NCI-H2196 treated with DMSO at 0.1 percent for 48 hours (cell line): ENCODE results near the gene KCTD14.
"Not testable (repeated sequence)": the region's sequence is repeated elsewhere in the genome, so short reads cannot be mapped to it uniquely, and the experiment has no call there.

Experiments used
- DNase-seq: peaks from one replicate; lab custom pipeline; 2025; ENCODE audit not compliant: unreplicated experiment; lab: John Stamatoyannopoulos, UW

KCTD14 gene

GRCh38 chr11:78048561-78048960 lies 25.5 kb upstream of the KCTD14 start:
- DNase-seq: no peak

GRCh38 chr11:78046486-78046854 lies 23.4 kb upstream of the KCTD14 start:
- no peak for DNase-seq

GRCh38 chr11:78045851-78046485 lies 22.9 kb upstream of the KCTD14 start:
- peak; percentile 59 for DNase-seq

- DNase-seq: no peak
Observed at GRCh38 chr11:78044706-78045105, 21.6 kb upstream of the KCTD14 start.

- DNase-seq: no peak
Observed at GRCh38 chr11:78041843-78042440, 18.9 kb upstream of the KCTD14 start.

GRCh38 chr11:78041380-78041719 lies 18.3 kb upstream of the KCTD14 start:
- not testable (repeated sequence) for DNase-seq

- DNase-seq: no peak
Observed at GRCh38 chr11:78040691-78041379, 17.8 kb upstream of the KCTD14 start.

GRCh38 chr11:78039919-78040671 lies 17.0 kb upstream of the KCTD14 start:
- DNase-seq: peak; percentile 31

- DNase-seq: no peak
Observed at GRCh38 chr11:78039391-78039918, 16.4 kb upstream of the KCTD14 start.

GRCh38 chr11:78038697-78039313 lies 15.7 kb upstream of the KCTD14 start:
- DNase-seq: no peak

GRCh38 chr11:78037825-78038620 lies 14.9 kb upstream of the KCTD14 start:
- no peak for DNase-seq

GRCh38 chr11:78037056-78037455 lies 14.0 kb upstream of the KCTD14 start:
- DNase-seq: no peak

GRCh38 chr11:78036313-78036712 lies 13.2 kb upstream of the KCTD14 start:
- no peak for DNase-seq

- no peak for DNase-seq
Observed at GRCh38 chr11:78034623-78035022, 11.5 kb upstream of the KCTD14 start.

GRCh38 chr11:78033040-78033439 lies 10.0 kb upstream of the KCTD14 start:
- DNase-seq: no peak

GRCh38 chr11:78032090-78032489 lies 9.0 kb upstream of the KCTD14 start:
- DNase-seq: peak; percentile 50

GRCh38 chr11:78031629-78032028 lies 8.6 kb upstream of the KCTD14 start:
- DNase-seq: no peak

- peak; percentile 92 for DNase-seq
Observed at GRCh38 chr11:78030429-78031325, 7.6 kb upstream of the KCTD14 start.

GRCh38 chr11:78028423-78028822 lies 5.3 kb upstream of the KCTD14 start:
- not testable (repeated sequence) for DNase-seq
